ENCODE measurements around the gene PPP1R15B.

Gene PPP1R15B

GRCh38 chr1:204361781-204362180, 49.8 kb downstream of the PPP1R15B start:
- TF ChIP-seq CTCF (IDR thresholded peaks at IDR 0.05), result no peak
- H3K27me3 Mint-ChIP-seq (ENCODE audit: low read depth, poor library complexity), result peaks cover 50% of the 10 kb centered on the region
- DNase-seq, result no peak
- no peak overlapping the region for H3K27ac Mint-ChIP-seq
- H3K4me3 Mint-ChIP-seq, result no peak overlapping the region
- peaks cover 37% of the 10 kb centered on the region for H3K4me1 Mint-ChIP-seq
- no peaks in the 10 kb centered on the region for H3K36me3 Mint-ChIP-seq (ENCODE audit: low read depth)
- H3K9me3 Mint-ChIP-seq, result no peaks in the 10 kb centered on the region

- no peak overlapping the region for H3K27ac Mint-ChIP-seq
Measured at GRCh38 chr1:204361341-204361771, 50.3 kb downstream of the PPP1R15B start.

GRCh38 chr1:204360314-204360713, 51.3 kb downstream of the PPP1R15B start:
- Mint-ChIP-seq H3K27ac (no peak overlapping the region), H3K4me1 (peaks cover 37% of the 10 kb centered on the region), H3K9me3 (no peaks in the 10 kb centered on the region), H3K36me3 (ENCODE audit: low read depth) (no peaks in the 10 kb centered on the region), H3K4me3 (no peak overlapping the region), H3K27me3 (ENCODE audit: low read depth, poor library complexity) (peaks cover 50% of the 10 kb centered on the region)
- TF ChIP-seq CTCF (IDR thresholded peaks at IDR 0.05), result no peak
- DNase-seq, result no peak

More at GRCh38 chr1:204361341-204361771, 50.3 kb downstream of the PPP1R15B start:
- Mint-ChIP-seq H3K9me3 (no peaks in the 10 kb centered on the region), H3K36me3 (ENCODE audit: low read depth) (no peaks in the 10 kb centered on the region), H3K4me3 (no peak overlapping the region), H3K4me1 (peaks cover 37% of the 10 kb centered on the region), H3K27me3 (ENCODE audit: low read depth, poor library complexity) (peaks cover 50% of the 10 kb centered on the region)
- TF ChIP-seq CTCF (IDR thresholded peaks at IDR 0.05), result no peak
- no peak for DNase-seq

GRCh38 chr1:204359474-204360255, 52.0 kb downstream of the PPP1R15B start, which contains the start of gene PLEKHA6:
Gene PLEKHA6 (minus strand): TSS chr1:204359929. CDS start chr1:204273727, 86,202 bp downstream.
- DNase-seq, result peak; percentile 67
- Mint-ChIP-seq H3K27ac (no peak within 1 kb of the TSS), H3K9me3 (no peaks in the 10 kb centered on the region), H3K27me3 (ENCODE audit: low read depth, poor library complexity) (peaks cover 54% of the 10 kb centered on the region), H3K4me3 (peak within 1 kb of the TSS; percentile 61), H3K4me1 (peaks cover 37% of the 10 kb centered on the region), H3K36me3 (ENCODE audit: low read depth) (no peaks in the 10 kb centered on the region)
- TF ChIP-seq CTCF (IDR thresholded peaks at IDR 0.05), result peak; percentile 13

- Mint-ChIP-seq H3K4me3 (peak overlapping the region; percentile 60), H3K4me1 (peaks cover 36% of the 10 kb centered on the region), H3K27ac (no peak overlapping the region), H3K36me3 (ENCODE audit: low read depth) (no peaks in the 10 kb centered on the region), H3K9me3 (no peaks in the 10 kb centered on the region), H3K27me3 (ENCODE audit: low read depth, poor library complexity) (peaks cover 59% of the 10 kb centered on the region)
- no peak for TF ChIP-seq CTCF (IDR thresholded peaks at IDR 0.05)
- DNase-seq, result peak; percentile 25
Measured at GRCh38 chr1:204359131-204359473, 52.5 kb downstream of the PPP1R15B start.

- peaks cover 31% of the 10 kb centered on the region for H3K4me1 Mint-ChIP-seq
- no peak for TF ChIP-seq CTCF (IDR thresholded peaks at IDR 0.05)
- H3K27me3 Mint-ChIP-seq (ENCODE audit: low read depth, poor library complexity), result peaks cover 64% of the 10 kb centered on the region
- no peaks in the 10 kb centered on the region for H3K36me3 Mint-ChIP-seq (ENCODE audit: low read depth)
- H3K27ac Mint-ChIP-seq, result no peak overlapping the region
- H3K9me3 Mint-ChIP-seq, result no peaks in the 10 kb centered on the region
- peak overlapping the region; percentile 60 for H3K4me3 Mint-ChIP-seq
- DNase-seq, result no peak
Measured at GRCh38 chr1:204358605-204359004, 53.0 kb downstream of the PPP1R15B start.

All from nephron progenitor cell (in vitro differentiated cells).